CD14-positive monocyte (primary cell): ENCODE results near the gene TMBIM4. TPM values are rescaled to one million over a fixed set of nuclear protein-coding genes. Genes with fewer than 3 reads are reported as not detected.
"Not testable (repeated sequence)": the region's sequence is repeated elsewhere in the genome, so short reads cannot be mapped to it uniquely, and the experiment has no call there.

Experiments
- DNase-seq, 3 donors: peaks; one replicate each; pipeline ENCODE4 v3.0.0-alpha.2; 2011 to 2022
- H2AFZ ChIP-seq: 2 replicates; pipeline ENCODE4 v1.6.0; 2012; ENCODE audit warnings: mild to moderate bottlenecking, low read depth, low read length, inconsistent platforms; ENCODE audit not compliant: insufficient read depth, poor library complexity, severe bottlenecking
- H3K27ac ChIP-seq, 2 donors: 1 replicate in 1 of 2; 2 replicates in 1 of 2; pipeline ENCODE4 v1.5.1; 2012 to 2013; ENCODE audit warnings: low read length in 2 of 2, control low read depth in 1 of 2, inconsistent platforms in 1 of 2, low read depth in 1 of 2, mild to moderate bottlenecking in 1 of 2
- H3K27me3 ChIP-seq, 2 donors: one replicate each; pipeline versions ENCODE4 v1.6.0 to v1.6.1; 2011 to 2013; ENCODE audit warnings: low read length in 2 of 2; ENCODE audit not compliant: control insufficient read depth in 2 of 2, insufficient read depth in 2 of 2
- H3K36me3 ChIP-seq, 2 donors: replicated peaks in 1 of 2; 1 replicate in 1 of 2; 2 replicates in 1 of 2; pipeline versions ENCODE4 v1.5.1 to v1.6.1; 2012 to 2013; ENCODE audit warnings: low read length in 2 of 2, control low read depth in 1 of 2, inconsistent platforms in 1 of 2, mild to moderate bottlenecking in 1 of 2; ENCODE audit not compliant: insufficient read depth in 2 of 2, control insufficient read depth in 1 of 2
- H3K4me1 ChIP-seq, 2 donors: 1 replicate in 1 of 2; 2 replicates in 1 of 2; pipeline versions ENCODE4 v1.5.1 to v1.6.1; 2012 to 2013; ENCODE audit warnings: low read length in 2 of 2, control low read depth in 1 of 2, inconsistent platforms in 1 of 2, mild to moderate bottlenecking in 1 of 2, moderate library complexity in 1 of 2; ENCODE audit not compliant: insufficient read depth in 2 of 2, control insufficient read depth in 1 of 2
- H3K4me2 ChIP-seq: replicated peaks from 2 replicates; pipeline ENCODE3; 2012; ENCODE audit warnings: low read length, moderate library complexity, mild to moderate bottlenecking; ENCODE audit not compliant: poor library complexity, severe bottlenecking; ENCODE audit errors: extremely low read depth
- H3K4me3 ChIP-seq, 3 experiments: fragments of 200-600 bp in 1 of 3; sonication (generic) in 1 of 3; replicated peaks in 1 of 3; 1 replicate in 2 of 3; 2 replicates in 1 of 3; pipeline ENCODE4 v1.5.1; 2011 to 2013; ENCODE audit warnings: low read length in 3 of 3, mild to moderate bottlenecking in 3 of 3, control low read depth in 2 of 3, low read depth in 2 of 3, inconsistent platforms in 1 of 3, moderate library complexity in 1 of 3
- H3K79me2 ChIP-seq: 2 replicates; pipeline ENCODE4 v1.6.0; 2012; ENCODE audit warnings: mild to moderate bottlenecking, control low read depth, inconsistent platforms, low read length, moderate library complexity; ENCODE audit not compliant: insufficient read depth
- H3K9ac ChIP-seq: 2 replicates; pipeline ENCODE4 v1.6.0; 2017; ENCODE audit warnings: low read length, mild to moderate bottlenecking; ENCODE audit not compliant: insufficient read depth, poor library complexity, severe bottlenecking
- H3K9me3 ChIP-seq, 2 donors: replicated peaks in 1 of 2; 1 replicate in 1 of 2; 2 replicates in 1 of 2; pipeline versions ENCODE4 v1.5.1 to v1.6.1; 2012 to 2013; ENCODE audit warnings: low read length in 2 of 2, control low read depth in 1 of 2; ENCODE audit not compliant: control insufficient read depth in 1 of 2, insufficient read depth in 1 of 2
- H4K20me1 ChIP-seq: 2 replicates; pipeline ENCODE4 v1.6.0; 2012; ENCODE audit warnings: mild to moderate bottlenecking, low read length, control low read depth, moderate library complexity; ENCODE audit not compliant: insufficient read depth
- H3K27ac Mint-ChIP-seq, 7 donors: one replicate each; pipeline ENCODE4 v1.8.0; 2020; ENCODE audit warnings: mild to moderate bottlenecking in 7 of 7, mixed read lengths in 7 of 7, moderate library complexity in 6 of 7, inconsistent platforms in 2 of 7
- H3K27me3 Mint-ChIP-seq, 3 donors: one replicate each; pipeline ENCODE4 v1.8.0; 2021 to 2022; ENCODE audit warnings: low read depth in 3 of 3, mild to moderate bottlenecking in 3 of 3, mixed read lengths in 3 of 3, moderate library complexity in 3 of 3, inconsistent platforms in 1 of 3
- H3K36me3 Mint-ChIP-seq, 2 donors: one replicate each; pipeline ENCODE4 v1.8.0; 2020; ENCODE audit warnings: mixed read lengths in 2 of 2, inconsistent platforms in 1 of 2, mild to moderate bottlenecking in 1 of 2
- H3K4me1 Mint-ChIP-seq: one replicate; pipeline ENCODE4 v1.8.0; 2020; ENCODE audit warnings: mild to moderate bottlenecking, mixed read lengths
- H3K4me3 Mint-ChIP-seq, 2 donors: one replicate each; pipeline ENCODE4 v1.8.0; 2020; ENCODE audit warnings: mild to moderate bottlenecking in 2 of 2, mixed read lengths in 2 of 2, moderate library complexity in 1 of 2
- H3K9me3 Mint-ChIP-seq, 7 donors: one replicate each; pipeline ENCODE4 v1.8.0; 2020 to 2022; ENCODE audit warnings: mixed read lengths in 7 of 7, mild to moderate bottlenecking in 6 of 7, moderate library complexity in 6 of 7, inconsistent platforms in 2 of 7
- WGBS: methylation state at CpG from one replicate; pipeline ENCODE4 v1.1.5; 2013; ENCODE audit warnings: missing lambda C conversion rate; ENCODE audit not compliant: insufficient coverage; 5-methylcytosine and 5-hydroxymethylcytosine counted together
- intact Hi-C, 2 donors: fragments of 100-400 bp; cut with micrococcal nuclease; formaldehyde crosslinking; loops; one replicate each; pipeline versions ENCODE4 v1.15.0 to v1.15.1; 2023
- polyA plus RNA-seq, 3 donors: library from polyadenylated mRNA; depleted of rRNA in 1 of 3; unstranded in 2 of 3; stranded (reverse) in 1 of 3; fragments of 300-500 nt in 2 of 3; fragments of >200 nt in 1 of 3; fragmentation: Illumina TruSeq in 2 of 3; gene quantifications; 1 replicate in 2 of 3; 2 replicates in 1 of 3; pipeline ENCODE4 v1.2.3, GENCODE V29; 2012 to 2021
- TF ChIP-seq, protein P1 (sequence below): fragments of 200-600 bp; IDR thresholded peaks from one replicate; pipeline ENCODE4 v1.8.0; 2022; ENCODE audit warnings: antibody characterized with exemption, mild to moderate bottlenecking

Gene TMBIM4
- polyA plus RNA-seq, 3 donors, result 153 to 823 (median 694) TPM

DNA sequence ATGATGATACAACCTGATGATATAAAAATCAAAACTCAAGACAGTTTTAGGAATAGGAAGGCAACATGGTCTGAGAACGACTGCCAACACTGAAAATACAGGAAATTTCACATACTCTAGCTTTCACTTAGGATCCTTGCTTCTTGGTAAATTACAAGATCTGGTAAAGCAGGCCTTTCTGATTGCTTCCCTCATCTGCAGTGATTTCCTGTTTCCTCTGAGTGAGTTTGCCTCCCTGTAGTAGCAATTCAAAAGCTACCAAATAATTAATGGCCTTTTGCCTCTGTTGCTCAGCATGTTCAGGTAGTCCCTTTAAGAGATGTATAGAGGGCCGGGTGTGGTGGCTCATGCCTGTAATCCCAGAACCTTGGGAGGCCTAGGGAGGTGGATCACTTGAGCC lies 17.2 kb upstream of the TMBIM4 start:
- H4K20me1 ChIP-seq, result peaks cover 15% of the 10 kb centered on the region

DNA sequence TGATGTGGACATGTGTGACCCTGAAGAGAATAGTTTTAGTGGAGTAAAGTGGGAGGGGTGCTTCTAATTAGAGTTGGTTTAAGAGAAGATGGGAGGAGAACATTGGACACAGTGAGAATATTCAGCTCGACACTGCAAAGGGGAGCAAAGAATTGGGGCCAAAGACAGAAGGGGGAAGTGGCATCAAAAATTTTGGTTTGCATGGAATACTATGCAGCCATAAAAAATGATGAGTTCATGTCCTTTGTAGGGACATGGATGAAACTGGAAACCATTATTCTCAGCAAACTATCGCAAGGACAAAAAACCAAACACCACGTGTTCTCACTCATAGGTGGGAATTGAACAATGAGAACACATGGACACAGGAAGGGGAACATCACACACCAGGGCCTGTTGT lies 15.0 kb upstream of the TMBIM4 start:
- H3K79me2 ChIP-seq, DNase-seq, H3K4me3 ChIP-seq, H3K27me3 Mint-ChIP-seq, H3K9me3 Mint-ChIP-seq, H3K4me2 ChIP-seq, H3K4me3 Mint-ChIP-seq, H4K20me1 ChIP-seq, H3K27ac ChIP-seq, H2AFZ ChIP-seq, intact Hi-C loops, H3K36me3 Mint-ChIP-seq, H3K9ac ChIP-seq, H3K36me3 ChIP-seq, H3K27ac Mint-ChIP-seq, H3K27me3 ChIP-seq, H3K9me3 ChIP-seq: not testable (repeated sequence)
- peaks cover 30 to 32% of the 10 kb centered on the region in 2 donors for H3K4me1 ChIP-seq
- H3K4me1 Mint-ChIP-seq, result peaks cover 26% of the 10 kb centered on the region
- WGBS, result 100% methylated on average over 1 of the region's 3 CpGs

More for the DNA sequence above, 17.2 kb upstream of the TMBIM4 start:
- TF ChIP-seq, protein P1, sequence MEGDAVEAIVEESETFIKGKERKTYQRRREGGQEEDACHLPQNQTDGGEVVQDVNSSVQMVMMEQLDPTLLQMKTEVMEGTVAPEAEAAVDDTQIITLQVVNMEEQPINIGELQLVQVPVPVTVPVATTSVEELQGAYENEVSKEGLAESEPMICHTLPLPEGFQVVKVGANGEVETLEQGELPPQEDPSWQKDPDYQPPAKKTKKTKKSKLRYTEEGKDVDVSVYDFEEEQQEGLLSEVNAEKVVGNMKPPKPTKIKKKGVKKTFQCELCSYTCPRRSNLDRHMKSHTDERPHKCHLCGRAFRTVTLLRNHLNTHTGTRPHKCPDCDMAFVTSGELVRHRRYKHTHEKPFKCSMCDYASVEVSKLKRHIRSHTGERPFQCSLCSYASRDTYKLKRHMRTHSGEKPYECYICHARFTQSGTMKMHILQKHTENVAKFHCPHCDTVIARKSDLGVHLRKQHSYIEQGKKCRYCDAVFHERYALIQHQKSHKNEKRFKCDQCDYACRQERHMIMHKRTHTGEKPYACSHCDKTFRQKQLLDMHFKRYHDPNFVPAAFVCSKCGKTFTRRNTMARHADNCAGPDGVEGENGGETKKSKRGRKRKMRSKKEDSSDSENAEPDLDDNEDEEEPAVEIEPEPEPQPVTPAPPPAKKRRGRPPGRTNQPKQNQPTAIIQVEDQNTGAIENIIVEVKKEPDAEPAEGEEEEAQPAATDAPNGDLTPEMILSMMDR, result no peak
- Histone ChIP-seq H3K36me3 (no peaks in the 10 kb centered on the region), H2AFZ (peak overlapping the region; percentile 48), H3K9ac (peak overlapping the region; percentile 90), H3K4me2 (peak overlapping the region; percentile 89), H3K4me3 (peak overlapping the region in 1 of 3 experiments; percentile 96), H3K4me1 (peaks cover 46% of the 10 kb centered on the region in 2 donors), H3K27ac (peak overlapping the region; percentile 91 to 98), H3K79me2 (peaks cover 28% of the 10 kb centered on the region), H3K27me3 (no peaks in the 10 kb centered on the region), H3K9me3 (no peaks in the 10 kb centered on the region)
- WGBS, result 0% methylated on average over 1 of the region's 2 CpGs
- peaks cover 1 to 7% (median 4%) of the 10 kb centered on the region in 7 donors for H3K9me3 Mint-ChIP-seq
- peak in 2 of 3 donors; percentile 39 to 71 for DNase-seq
- H3K27me3 Mint-ChIP-seq, result peaks cover 0 to 2% (median 0%) of the 10 kb centered on the region in 3 donors
- H3K4me3 Mint-ChIP-seq, result peak overlapping the region in 1 of 2 donors; percentile 85
- intact Hi-C loops, result no loop called here
- H3K27ac Mint-ChIP-seq, result peak overlapping the region; percentile 93 to 100 (median 99)
- peaks cover 43% of the 10 kb centered on the region for H3K4me1 Mint-ChIP-seq
- peaks cover 4 to 10% of the 10 kb centered on the region in 2 donors for H3K36me3 Mint-ChIP-seq
